Transverse colon (tissue), 4 donors: ENCODE measurements around the gene TOP2B. TPM values are rescaled to one million over a fixed set of nuclear protein-coding genes. Genes with fewer than 3 reads are reported as not detected.

ENCODE experiments used
- DNase-seq: peaks from one replicate; pipeline ENCODE4 v3.0.0-alpha.2; 2019
- H3K27ac ChIP-seq, 4 donors: fragments of 200-600 bp; sonication (generic); 2 replicates each; pipeline ENCODE4 v1.5.1; 2016 to 2018; ENCODE audit warnings: inconsistent platforms in 4 of 4
- H3K27me3 ChIP-seq: fragments of 200-600 bp; sonication (generic); 2 replicates; pipeline ENCODE4 v1.5.1; 2017; ENCODE audit warnings: inconsistent platforms
- H3K36me3 ChIP-seq, 4 donors: fragments of 200-600 bp; sonication (generic); 2 replicates each; pipeline ENCODE4 v1.5.1; 2017 to 2019; ENCODE audit warnings: inconsistent platforms in 4 of 4
- H3K4me1 ChIP-seq, 4 donors: fragments of 200-600 bp; sonication (generic); 2 replicates each; pipeline ENCODE4 v1.5.1; 2017 to 2020; ENCODE audit warnings: inconsistent platforms in 4 of 4
- H3K4me3 ChIP-seq, 4 donors: fragments of 200-600 bp; sonication (generic); 1 replicate in 1 of 4; 2 replicates in 3 of 4; pipeline versions ENCODE4 v1.5.1 to v1.6.1; 2017 to 2019; ENCODE audit warnings: inconsistent platforms in 4 of 4
- H3K9me3 ChIP-seq, 2 donors: fragments of 200-600 bp; sonication (generic); 2 replicates each; pipeline ENCODE4 v1.5.1; 2017 to 2019; ENCODE audit warnings: inconsistent platforms in 2 of 2
- EP300 ChIP-seq: sonication (generic); formaldehyde crosslinking; IDR thresholded peaks from one replicate; pipeline ENCODE4 v1.6.1; 2017; ENCODE audit warnings: antibody characterized with exemption, low read depth
- POLR2A ChIP-seq: fragments of 450-650 bp; IDR thresholded peaks from one replicate; pipeline ENCODE4 v1.6.1; 2016; ENCODE audit warnings: antibody characterized with exemption, mild to moderate bottlenecking, moderate library complexity
- POLR2AphosphoS5 ChIP-seq, 3 donors: sonication (generic); formaldehyde crosslinking; IDR thresholded peaks; one replicate each; pipeline ENCODE4 v1.6.1; 2016; ENCODE audit warnings: antibody characterized with exemption in 3 of 3
- WGBS, 2 donors: methylation state at CpG; one replicate each; pipeline ENCODE4 v1.1.5; 2018; ENCODE audit warnings: low coverage in 1 of 2; 5-methylcytosine and 5-hydroxymethylcytosine counted together
- in situ Hi-C, 4 donors: fragments of 200-750 bp; cut with MboI; loops; one replicate each; pipeline versions ENCODE4 v1.15.0 to v1.15.1; 2017; ENCODE audit warnings: low sequenced_read_pairs in 3 of 4, low pct_ligation_motif_present in 1 of 4, low pct_unique_long_range_greater_than_20kb in 1 of 4
- intact Hi-C: fragments of 100-400 bp; cut with DNase I; formaldehyde crosslinking; loops from one replicate; pipeline ENCODE4 v1.15.1; 2023; ENCODE audit warnings: low total_unique reads
- total RNA-seq, 4 donors: library from RNA; depleted of rRNA; stranded (reverse); fragments of >200 nt; gene quantifications; one replicate each; pipeline ENCODE4 v1.1.0, GENCODE V29; 2016
- TF ChIP-seq, protein P1 (sequence below), 5 experiments: fragments of 200-600 bp in 3 of 5; fragments of 450-650 bp in 2 of 5; sonication (generic) in 3 of 5; IDR thresholded peaks; 1 replicate in 2 of 5; 2 replicates in 3 of 5; pipeline ENCODE4 v1.5.1; 2016 to 2017; ENCODE audit warnings: antibody characterized with exemption in 5 of 5, inconsistent platforms in 3 of 5, mild to moderate bottlenecking in 2 of 5, moderate library complexity in 1 of 5

TOP2B gene
- total RNA-seq, 4 donors from 2014 or later: 37.4 to 104 (median 71.5) TPM

DNA sequence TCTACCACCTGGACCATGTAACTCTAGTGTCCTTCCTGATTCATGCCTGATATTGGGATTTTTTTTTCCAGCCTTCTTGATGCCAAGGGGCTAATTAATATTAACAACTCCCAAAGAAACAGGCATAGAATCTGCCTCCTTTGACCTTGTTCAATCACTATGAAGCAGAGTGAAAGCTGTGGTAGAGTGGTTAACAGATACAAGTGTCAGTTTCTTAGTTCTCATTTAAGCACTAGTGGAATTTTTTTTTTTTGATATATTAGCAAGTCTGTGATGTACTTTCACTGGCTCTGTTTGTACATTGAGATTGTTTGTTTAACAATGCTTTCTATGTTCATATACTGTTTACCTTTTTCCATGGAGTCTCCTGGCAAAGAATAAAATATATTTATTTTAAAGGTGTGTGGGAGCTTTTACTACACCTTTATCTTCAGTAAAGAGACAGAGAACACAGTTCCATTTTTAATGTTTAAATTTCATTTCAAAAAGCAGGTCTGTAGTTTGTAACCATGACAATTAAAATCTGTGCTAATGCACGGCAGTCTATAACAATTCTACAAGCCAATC, 67.1 kb downstream of the TOP2B start:
- H3K27ac ChIP-seq: no peak overlapping the region
- no peaks in the 10 kb centered on the region for H3K27me3 ChIP-seq
- DNase-seq: no peak
- 40 to 80% methylated on average over 1 of the region's 1 CpG for WGBS, 2 donors
- intact Hi-C loops (no loop called here), in situ Hi-C loops (loop anchor here (10.0 to 25.0 kb wide), 5 partner anchors 585 to 835 kb away; no protein-coding TSS in a partner anchor)
- peaks cover 0 to 33% (median 8%) of the 10 kb centered on the region in 4 donors for H3K36me3 ChIP-seq
- H3K4me1 ChIP-seq: peaks cover 0 to 12% (median 1%) of the 10 kb centered on the region in 4 donors
- H3K9me3 ChIP-seq: no peaks in the 10 kb centered on the region
- H3K4me3 ChIP-seq: no peak overlapping the region
- no peak for TF ChIP-seq EP300
- no peak for TF ChIP-seq POLR2AphosphoS5 (IDR thresholded peaks at IDR 0.05)
- TF ChIP-seq, protein P1, sequence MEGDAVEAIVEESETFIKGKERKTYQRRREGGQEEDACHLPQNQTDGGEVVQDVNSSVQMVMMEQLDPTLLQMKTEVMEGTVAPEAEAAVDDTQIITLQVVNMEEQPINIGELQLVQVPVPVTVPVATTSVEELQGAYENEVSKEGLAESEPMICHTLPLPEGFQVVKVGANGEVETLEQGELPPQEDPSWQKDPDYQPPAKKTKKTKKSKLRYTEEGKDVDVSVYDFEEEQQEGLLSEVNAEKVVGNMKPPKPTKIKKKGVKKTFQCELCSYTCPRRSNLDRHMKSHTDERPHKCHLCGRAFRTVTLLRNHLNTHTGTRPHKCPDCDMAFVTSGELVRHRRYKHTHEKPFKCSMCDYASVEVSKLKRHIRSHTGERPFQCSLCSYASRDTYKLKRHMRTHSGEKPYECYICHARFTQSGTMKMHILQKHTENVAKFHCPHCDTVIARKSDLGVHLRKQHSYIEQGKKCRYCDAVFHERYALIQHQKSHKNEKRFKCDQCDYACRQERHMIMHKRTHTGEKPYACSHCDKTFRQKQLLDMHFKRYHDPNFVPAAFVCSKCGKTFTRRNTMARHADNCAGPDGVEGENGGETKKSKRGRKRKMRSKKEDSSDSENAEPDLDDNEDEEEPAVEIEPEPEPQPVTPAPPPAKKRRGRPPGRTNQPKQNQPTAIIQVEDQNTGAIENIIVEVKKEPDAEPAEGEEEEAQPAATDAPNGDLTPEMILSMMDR (IDR thresholded peaks at IDR 0.05): no peak
- TF ChIP-seq POLR2A: no peak

GRCh38 chr3:25594007-25594502, 70.7 kb downstream of the TOP2B start:
- Histone ChIP-seq H3K4me1 (peaks cover 0 to 17% (median 1%) of the 10 kb centered on the region in 4 donors), H3K36me3 (peaks cover 0 to 12% (median 5%) of the 10 kb centered on the region in 4 donors), H3K9me3 (no peaks in the 10 kb centered on the region), H3K4me3 (no peak overlapping the region), H3K27me3 (no peaks in the 10 kb centered on the region), H3K27ac (no peak overlapping the region)
- intact Hi-C loops: no loop called here
- WGBS, 2 donors: 0% methylated on average over 1 of the region's 1 CpG
- no peak for DNase-seq
- in situ Hi-C loops: loop anchor here (10.0 to 25.0 kb wide), 5 partner anchors 582 to 832 kb away; no protein-coding TSS in a partner anchor
- TF ChIP-seq POLR2A: no peak
- TF ChIP-seq EP300: no peak
- TF ChIP-seq, protein P1 (IDR thresholded peaks at IDR 0.05): peak; percentile 76 to 87 (median 79)
- no peak for TF ChIP-seq POLR2AphosphoS5 (IDR thresholded peaks at IDR 0.05)

GRCh38 chr3:25593001-25593400, 71.7 kb downstream of the TOP2B start:
- peaks cover 0 to 2% (median under 1%) of the 10 kb centered on the region in 4 donors for H3K36me3 ChIP-seq
- H3K27ac ChIP-seq: no peak overlapping the region
- no peak overlapping the region for H3K4me3 ChIP-seq
- intact Hi-C loops: no loop called here
- TF ChIP-seq, protein P1 (IDR thresholded peaks at IDR 0.05): no peak
- TF ChIP-seq POLR2A (no peak), POLR2AphosphoS5 (IDR thresholded peaks at IDR 0.05) (no peak), EP300 (no peak)
- peaks cover 0 to 17% (median 1%) of the 10 kb centered on the region in 4 donors for H3K4me1 ChIP-seq
- in situ Hi-C loops: loop anchor here (10.0 to 25.0 kb wide), 5 partner anchors 581 to 831 kb away; no protein-coding TSS in a partner anchor
- no peaks in the 10 kb centered on the region for H3K27me3 ChIP-seq
- H3K9me3 ChIP-seq: no peaks in the 10 kb centered on the region
- no peak for DNase-seq

DNA sequence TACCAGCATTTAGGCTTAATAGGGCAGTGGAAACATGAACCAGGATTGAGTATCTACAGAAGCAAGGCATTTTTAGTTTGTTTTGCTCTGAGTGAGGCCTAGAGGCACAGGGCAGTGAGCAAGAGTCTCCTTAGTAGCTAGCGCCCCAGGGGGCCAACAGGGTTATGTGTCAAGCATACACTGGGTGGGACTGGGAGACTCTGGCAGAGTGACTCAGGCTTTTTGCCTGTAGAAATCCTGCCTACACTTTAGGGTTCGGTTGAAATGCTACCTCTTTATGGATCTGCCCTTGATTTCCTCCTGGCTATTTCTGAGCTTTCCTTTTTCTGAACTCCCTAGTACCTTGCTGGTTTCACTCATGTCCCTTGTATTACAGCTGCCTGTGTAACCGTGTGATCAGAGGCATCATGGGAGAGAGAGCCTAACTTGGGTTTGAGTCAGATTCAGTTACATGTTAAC, 72.2 kb downstream of the TOP2B start:
- no peaks in the 10 kb centered on the region for H3K36me3 ChIP-seq
- 37% methylated on average over 3 of the region's 3 CpGs; no CpG with 5 or more reads in 1 of the 2 donors for WGBS, 2 donors
- no peaks in the 10 kb centered on the region for H3K9me3 ChIP-seq
- in situ Hi-C loops: loop anchor here (10.0 to 25.0 kb wide), 5 partner anchors 580 to 830 kb away; no protein-coding TSS in a partner anchor
- no peak overlapping the region for H3K27ac ChIP-seq
- H3K4me1 ChIP-seq: peaks cover 0 to 17% (median 1%) of the 10 kb centered on the region in 4 donors
- no peak overlapping the region for H3K4me3 ChIP-seq
- TF ChIP-seq POLR2A (no peak), EP300 (no peak), POLR2AphosphoS5 (IDR thresholded peaks at IDR 0.05) (no peak)
- TF ChIP-seq, protein P1 (IDR thresholded peaks at IDR 0.05): no peak
- intact Hi-C loops: no loop called here
- no peak for DNase-seq
- H3K27me3 ChIP-seq: no peaks in the 10 kb centered on the region
